Esophagus muscularis mucosa (tissue), 4 donors: ENCODE results near the gene PLD1.

Experiments used
- CTCF ChIP-seq, 3 experiments: fragments of 200-600 bp in 2 of 3; fragments of 450-650 bp in 1 of 3; sonication (generic) in 2 of 3; IDR thresholded peaks; one replicate each; pipeline ENCODE4 v1.5.1; 2017 to 2019; ENCODE audit warnings: antibody characterized with exemption in 3 of 3, mild to moderate bottlenecking in 2 of 3, moderate library complexity in 1 of 3
- EP300 ChIP-seq: sonication (generic); formaldehyde crosslinking; IDR thresholded peaks from one replicate; pipeline ENCODE4 v1.6.1; 2017; ENCODE audit warnings: antibody characterized with exemption
- POLR2A ChIP-seq: fragments of 450-650 bp; IDR thresholded peaks from one replicate; pipeline ENCODE4 v1.6.1; 2017; ENCODE audit warnings: antibody characterized with exemption, moderate library complexity, mild to moderate bottlenecking, low read depth
- POLR2AphosphoS5 ChIP-seq, 2 donors: sonication (generic); formaldehyde crosslinking; IDR thresholded peaks; one replicate each; pipeline ENCODE4 v1.6.1; 2017; ENCODE audit warnings: antibody characterized with exemption in 2 of 2

GRCh38 chr3:171845481-171846284 lies 35.4 kb upstream of the PLD1 start:
- no peak for TF ChIP-seq POLR2A
- TF ChIP-seq EP300, result no peak
- no peak for TF ChIP-seq CTCF (IDR thresholded peaks at IDR 0.05)
- TF ChIP-seq POLR2AphosphoS5 (IDR thresholded peaks at IDR 0.05), result no peak
